ENCODE measurements around the gene PRDX5.
A peak's percentile ranks its signal among the peaks of the same experiment; 100 is the strongest.
"Not testable (repeated sequence)": the region's sequence is repeated elsewhere in the genome, so short reads cannot be mapped to it uniquely, and the experiment has no call there.

PRDX5 gene

GRCh38 chr11:64323984-64324383 is 6.1 kb downstream of the PRDX5 start:
- H3K9me3 ChIP-seq (ENCODE audit: control extremely low read depth in 1 of 5, control insufficient read depth in 4 of 5, insufficient read depth in 2 of 5, low read depth in 1 of 5, low read length in 4 of 5); H3K27me3 ChIP-seq (replicated peaks in 2 of 5; ENCODE audit: control insufficient read depth in 4 of 5, insufficient read depth in 5 of 5, low read length in 4 of 5); H3K27ac ChIP-seq (ENCODE audit: insufficient read depth in 1 of 2, low read depth in 1 of 2, low read length in 2 of 2, poor library complexity in 1 of 2, severe bottlenecking in 2 of 2); DNase-seq; H3K4me3 ChIP-seq (ENCODE audit: control insufficient read depth in 1 of 7, extremely low read depth in 1 of 7, insufficient read depth in 4 of 7, low read depth in 2 of 7, low read length in 6 of 7); POLR2A ChIA-PET: not testable (repeated sequence)
- Histone ChIP-seq H3K4me1 (ENCODE audit: control extremely low read depth in 1 of 4, control insufficient read depth in 4 of 4, insufficient read depth in 4 of 4, low read length in 3 of 4) (peaks cover 0 to 19% (median 7%) of the 10 kb centered on the region in 4 experiments), H3K36me3 (ENCODE audit: control insufficient read depth in 4 of 4, insufficient read depth in 4 of 4, low read length in 3 of 4) (peaks cover 5 to 22% (median 16%) of the 10 kb centered on the region in 4 experiments)
- CTCF ChIA-PET, result interaction anchor here (1.0 to 4.8 kb wide), 7 partner anchors 8 to 325 kb away, joined by 3 to 23 read pairs (median 4); no protein-coding TSS in a partner anchor
- WGBS (ENCODE audit: insufficient coverage), result 100% methylated on average over 4 of the region's 4 CpGs

DNA sequence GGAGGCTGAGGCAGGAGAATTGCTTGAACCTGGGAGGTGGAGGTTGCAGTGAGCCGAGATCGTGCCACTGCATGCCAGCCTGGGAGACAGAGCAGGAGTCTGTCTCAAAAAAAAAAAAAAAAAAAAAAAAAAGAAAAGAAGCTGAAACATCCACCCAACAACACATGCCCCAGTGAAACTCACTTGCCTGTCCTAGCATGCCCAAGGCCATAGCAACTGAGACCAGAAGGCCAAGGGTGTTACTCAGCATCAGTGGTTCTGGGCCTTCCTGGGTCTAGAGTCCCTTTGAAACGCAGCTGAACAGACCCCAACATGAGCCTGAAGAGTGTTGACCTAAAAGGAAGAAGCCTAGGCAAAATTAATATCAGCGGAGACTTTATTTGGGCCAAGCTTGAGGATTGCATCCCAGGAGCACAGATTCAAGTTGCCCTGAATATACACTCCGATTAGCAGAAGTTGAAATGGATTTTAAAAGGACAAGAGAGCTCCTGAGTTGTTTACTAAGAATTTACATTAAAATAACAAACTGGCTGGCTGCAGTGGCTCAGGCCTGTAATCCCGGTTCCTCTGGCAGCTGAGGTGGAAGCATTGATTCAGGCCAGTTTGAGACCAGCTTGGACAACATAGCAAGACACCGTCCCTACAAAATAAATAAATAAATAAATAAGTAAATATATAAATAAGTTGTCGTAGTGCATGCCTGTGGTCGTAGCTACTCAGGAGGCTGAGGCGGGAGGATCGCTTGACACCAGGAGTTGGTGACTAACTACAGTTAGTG is 7.0 kb downstream of the PRDX5 start:
- ChIA-PET POLR2A (no interaction called here), CTCF (interaction anchor here (1.0 to 4.8 kb wide), 4 partner anchors 10 to 48 kb away, joined by 3 to 23 read pairs (median 4); no protein-coding TSS in a partner anchor)
- Histone ChIP-seq H3K4me1 (ENCODE audit: control extremely low read depth in 1 of 4, control insufficient read depth in 4 of 4, insufficient read depth in 4 of 4, low read length in 3 of 4) (peaks cover 0 to 13% (median 0%) of the 10 kb centered on the region in 4 experiments), H3K4me3 (ENCODE audit: control insufficient read depth in 1 of 7, extremely low read depth in 1 of 7, insufficient read depth in 4 of 7, low read depth in 2 of 7, low read length in 6 of 7) (no peak overlapping the region), H3K27ac (ENCODE audit: insufficient read depth in 1 of 2, low read depth in 1 of 2, low read length in 2 of 2, poor library complexity in 1 of 2, severe bottlenecking in 2 of 2) (no peak overlapping the region), H3K36me3 (ENCODE audit: control insufficient read depth in 4 of 4, insufficient read depth in 4 of 4, low read length in 3 of 4) (peaks cover 5 to 22% (median 16%) of the 10 kb centered on the region in 4 experiments), H3K9me3 (ENCODE audit: control extremely low read depth in 1 of 5, control insufficient read depth in 4 of 5, insufficient read depth in 2 of 5, low read depth in 1 of 5, low read length in 4 of 5) (no peaks in the 10 kb centered on the region), H3K27me3 (replicated peaks in 2 of 5; ENCODE audit: control insufficient read depth in 4 of 5, insufficient read depth in 5 of 5, low read length in 4 of 5) (no peaks in the 10 kb centered on the region)
- DNase-seq, result no peak
- WGBS (ENCODE audit: insufficient coverage), result 95% methylated on average over 5 of the region's 11 CpGs

GRCh38 chr11:64327375-64327774 is 9.5 kb downstream of the PRDX5 start:
- no peak overlapping the region for H3K4me3 ChIP-seq (ENCODE audit: control insufficient read depth in 1 of 7, extremely low read depth in 1 of 7, insufficient read depth in 4 of 7, low read depth in 2 of 7, low read length in 6 of 7)
- no peaks in the 10 kb centered on the region for H3K9me3 ChIP-seq (ENCODE audit: control extremely low read depth in 1 of 5, control insufficient read depth in 4 of 5, insufficient read depth in 2 of 5, low read depth in 1 of 5, low read length in 4 of 5)
- H3K4me1 ChIP-seq (ENCODE audit: control extremely low read depth in 1 of 4, control insufficient read depth in 4 of 4, insufficient read depth in 4 of 4, low read length in 3 of 4), result peaks cover 0 to 29% (median 11%) of the 10 kb centered on the region in 4 experiments
- no peaks in the 10 kb centered on the region for H3K27me3 ChIP-seq (replicated peaks in 2 of 5; ENCODE audit: control insufficient read depth in 4 of 5, insufficient read depth in 5 of 5, low read length in 4 of 5)
- no peak for DNase-seq
- WGBS (ENCODE audit: insufficient coverage), result 100% methylated on average over 1 of the region's 2 CpGs
- ChIA-PET CTCF (interaction anchor here (1.1 to 1.8 kb wide), 4 partner anchors 10 to 32 kb away, joined by 3 to 5 read pairs (median 3); partner anchors contain the start of genes PRDX5 and TRMT112), POLR2A (interaction anchor here (0.6 to 0.9 kb wide), 2 partner anchors 10 to 45 kb away, joined by 3 to 6 read pairs; partner anchors contain the start of genes PRDX5 and TRMT112)
- peaks cover 0 to 7% (median 5%) of the 10 kb centered on the region in 4 experiments for H3K36me3 ChIP-seq (ENCODE audit: control insufficient read depth in 4 of 4, insufficient read depth in 4 of 4, low read length in 3 of 4)
- no peak overlapping the region for H3K27ac ChIP-seq (ENCODE audit: insufficient read depth in 1 of 2, low read depth in 1 of 2, low read length in 2 of 2, poor library complexity in 1 of 2, severe bottlenecking in 2 of 2)

DNA sequence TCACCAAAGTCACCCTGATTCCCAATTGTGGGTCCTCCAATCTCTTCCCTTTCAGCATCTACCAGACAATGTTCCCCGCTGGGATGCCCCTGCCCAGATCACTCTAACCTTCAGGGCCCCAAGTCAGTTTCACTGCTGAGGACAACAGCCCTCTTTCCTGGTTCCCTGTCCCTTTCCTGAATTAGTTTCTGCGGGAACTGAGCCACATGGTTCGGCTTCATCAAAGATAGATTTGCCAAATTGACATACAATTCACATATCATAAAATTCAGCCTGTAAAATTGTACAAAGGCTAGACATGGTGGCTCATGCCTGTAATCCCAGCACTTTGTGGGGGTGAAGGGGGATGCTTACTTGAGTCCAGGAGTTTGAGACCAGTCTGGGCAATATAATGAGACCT is 10.1 kb downstream of the PRDX5 start:
- no peaks in the 10 kb centered on the region for H3K9me3 ChIP-seq (ENCODE audit: control extremely low read depth in 1 of 5, control insufficient read depth in 4 of 5, insufficient read depth in 2 of 5, low read depth in 1 of 5, low read length in 4 of 5)
- H3K4me3 ChIP-seq (ENCODE audit: control insufficient read depth in 1 of 7, extremely low read depth in 1 of 7, insufficient read depth in 4 of 7, low read depth in 2 of 7, low read length in 6 of 7), result no peak overlapping the region
- POLR2A ChIA-PET, result no interaction called here
- WGBS (ENCODE audit: insufficient coverage), result no CpG with 5 or more reads among the region's 3 CpGs
- H3K27ac ChIP-seq (ENCODE audit: insufficient read depth in 1 of 2, low read depth in 1 of 2, low read length in 2 of 2, poor library complexity in 1 of 2, severe bottlenecking in 2 of 2), result no peak overlapping the region
- CTCF ChIA-PET, result interaction anchor here (1.1 to 1.8 kb wide), 4 partner anchors 10 to 33 kb away, joined by 3 to 5 read pairs (median 3); partner anchors contain the start of genes PRDX5 and TRMT112
- peaks cover 0 to under 1% (median 0%) of the 10 kb centered on the region in 4 experiments for H3K36me3 ChIP-seq (ENCODE audit: control insufficient read depth in 4 of 4, insufficient read depth in 4 of 4, low read length in 3 of 4)
- no peaks in the 10 kb centered on the region for H3K27me3 ChIP-seq (replicated peaks in 2 of 5; ENCODE audit: control insufficient read depth in 4 of 5, insufficient read depth in 5 of 5, low read length in 4 of 5)
- H3K4me1 ChIP-seq (ENCODE audit: control extremely low read depth in 1 of 4, control insufficient read depth in 4 of 4, insufficient read depth in 4 of 4, low read length in 3 of 4), result peaks cover 0 to 33% (median 13%) of the 10 kb centered on the region in 4 experiments
- no peak for DNase-seq

GRCh38 chr11:64330888-64331287 is 13.0 kb downstream of the PRDX5 start:
- 89% methylated on average over 8 of the region's 11 CpGs for WGBS (ENCODE audit: insufficient coverage)
- CTCF ChIA-PET, result interaction anchor here (0.7 to 11.1 kb wide), 18 partner anchors 8 to 728 kb away, joined by 3 to 136 read pairs (median 8); partner anchors contain the start of genes BAD, CCDC88B, ESRRA and PLCB3
- Histone ChIP-seq H3K4me1 (ENCODE audit: control extremely low read depth in 1 of 4, control insufficient read depth in 4 of 4, insufficient read depth in 4 of 4, low read length in 3 of 4) (peaks cover 0 to 34% (median 20%) of the 10 kb centered on the region in 4 experiments), H3K4me3 (ENCODE audit: control insufficient read depth in 1 of 7, extremely low read depth in 1 of 7, insufficient read depth in 4 of 7, low read depth in 2 of 7, low read length in 6 of 7) (no peak overlapping the region), H3K9me3 (ENCODE audit: control extremely low read depth in 1 of 5, control insufficient read depth in 4 of 5, insufficient read depth in 2 of 5, low read depth in 1 of 5, low read length in 4 of 5) (no peaks in the 10 kb centered on the region), H3K36me3 (ENCODE audit: control insufficient read depth in 4 of 4, insufficient read depth in 4 of 4, low read length in 3 of 4) (no peaks in the 10 kb centered on the region), H3K27ac (ENCODE audit: insufficient read depth in 1 of 2, low read depth in 1 of 2, low read length in 2 of 2, poor library complexity in 1 of 2, severe bottlenecking in 2 of 2) (no peak overlapping the region), H3K27me3 (replicated peaks in 2 of 5; ENCODE audit: control insufficient read depth in 4 of 5, insufficient read depth in 5 of 5, low read length in 4 of 5) (no peaks in the 10 kb centered on the region)
- peak in 1 of 3 donors; percentile 21 for DNase-seq
- POLR2A ChIA-PET, result interaction anchor here (0.7 to 1.9 kb wide), 4 partner anchors 9 to 26 kb away, joined by 3 to 18 read pairs (median 6); partner anchors contain the start of genes CCDC88B, ESRRA, PRDX5 and TRMT112

DNA sequence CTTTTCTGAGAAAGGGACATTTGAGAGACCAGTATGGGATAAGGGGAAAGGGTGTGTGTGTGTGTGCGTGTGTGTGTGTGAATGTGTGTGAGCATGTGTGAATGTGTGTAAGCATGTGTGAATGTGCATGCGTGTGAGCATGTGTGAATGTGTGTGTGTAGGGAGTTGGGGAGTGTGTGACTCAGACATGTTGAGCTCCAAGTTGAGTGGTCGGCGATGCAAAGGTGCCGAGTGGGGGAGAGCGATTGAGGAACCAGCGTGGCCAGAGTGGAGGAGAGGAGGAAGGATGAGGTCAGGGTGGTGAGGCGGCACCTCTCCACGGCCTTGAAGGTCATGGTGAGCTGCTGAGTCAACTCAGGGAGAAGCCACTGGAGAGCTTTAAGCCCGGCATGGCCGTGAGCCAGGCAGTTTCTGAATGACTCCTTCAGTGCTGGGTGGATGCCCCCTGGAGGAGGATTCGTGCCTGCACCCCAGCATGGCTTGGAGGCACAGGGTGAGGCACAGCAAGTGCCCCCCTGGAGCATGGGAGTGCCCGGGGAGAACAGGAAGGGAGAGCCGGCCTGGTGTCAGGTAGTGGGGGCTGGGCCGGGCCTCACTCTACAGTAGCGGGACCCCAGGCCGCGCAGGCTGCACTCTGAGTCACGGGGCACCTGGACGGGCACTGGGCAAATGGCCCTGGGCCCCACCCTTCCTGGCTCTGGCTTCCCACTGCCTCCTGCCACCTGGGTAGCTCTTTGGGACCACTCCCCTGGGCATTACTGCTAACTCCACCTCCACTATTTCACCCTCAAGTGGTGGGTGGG is 13.8 kb downstream of the PRDX5 start:
- Histone ChIP-seq H3K27ac (ENCODE audit: insufficient read depth in 1 of 2, low read depth in 1 of 2, low read length in 2 of 2, poor library complexity in 1 of 2, severe bottlenecking in 2 of 2) (peak overlapping the region in 1 of 2 experiments; percentile 27), H3K4me3 (ENCODE audit: control insufficient read depth in 1 of 7, extremely low read depth in 1 of 7, insufficient read depth in 4 of 7, low read depth in 2 of 7, low read length in 6 of 7) (peak overlapping the region in 3 of 7 experiments; percentile 8 to 36 (median 15)), H3K36me3 (ENCODE audit: control insufficient read depth in 4 of 4, insufficient read depth in 4 of 4, low read length in 3 of 4) (no peaks in the 10 kb centered on the region), H3K9me3 (ENCODE audit: control extremely low read depth in 1 of 5, control insufficient read depth in 4 of 5, insufficient read depth in 2 of 5, low read depth in 1 of 5, low read length in 4 of 5) (no peaks in the 10 kb centered on the region), H3K27me3 (replicated peaks in 2 of 5; ENCODE audit: control insufficient read depth in 4 of 5, insufficient read depth in 5 of 5, low read length in 4 of 5) (no peaks in the 10 kb centered on the region), H3K4me1 (ENCODE audit: control extremely low read depth in 1 of 4, control insufficient read depth in 4 of 4, insufficient read depth in 4 of 4, low read length in 3 of 4) (peaks cover 0 to 40% (median 20%) of the 10 kb centered on the region in 4 experiments)
- ChIA-PET CTCF (interaction anchor here (0.6 to 11.1 kb wide), 22 partner anchors 9 to 131 kb away, joined by 3 to 136 read pairs (median 6); partner anchors contain the start of genes BAD, CCDC88B, ESRRA and PLCB3), POLR2A (interaction anchor here (0.6 to 1.9 kb wide), 6 partner anchors 8 to 69 kb away, joined by 3 to 18 read pairs (median 4); partner anchors contain the start of genes CCDC88B, ESRRA, PRDX5 and TRMT112)
- 33% methylated on average over 17 of the region's 20 CpGs for WGBS (ENCODE audit: insufficient coverage)
- peak; percentile 94 to 98 (median 97) for DNase-seq
